GM12873 (cell line): ENCODE measurements around the gene CGB1.

Source experiments
- CTCF ChIP-seq: IDR thresholded peaks from 2 replicates; pipeline ENCODE4 v1.5.1; 2012; ENCODE audit warnings: low read depth, mild to moderate bottlenecking, moderate library complexity, low read length, control low read depth; ENCODE audit not compliant: insufficient read depth; ENCODE audit errors: missing control alignments

The CGB1 gene

GRCh38 chr19:48991011-48991609, 45.6 kb downstream of the CGB1 start:
- TF ChIP-seq CTCF, result no peak

- TF ChIP-seq CTCF, result no peak
These were observed 46.3 kb downstream of the CGB1 start for GRCh38 chr19:48990400-48990799.

- TF ChIP-seq CTCF, result no peak
These were observed 46.9 kb downstream of the CGB1 start for GRCh38 chr19:48989701-48990291.

- no peak for TF ChIP-seq CTCF
These were observed 47.8 kb downstream of the CGB1 start for GRCh38 chr19:48988860-48989259.

- TF ChIP-seq CTCF, result no peak
These were observed 48.4 kb downstream of the CGB1 start for GRCh38 chr19:48988286-48988685.

GRCh38 chr19:48987323-48987722, 49.4 kb downstream of the CGB1 start:
- no peak for TF ChIP-seq CTCF

- TF ChIP-seq CTCF, result no peak
These were observed 50.5 kb downstream of the CGB1 start for GRCh38 chr19:48986211-48986610.
